KMS-11 (cell line): ENCODE results near the gene TARBP1.

Experiments
- H2AFZ ChIP-seq: fragments of 200-600 bp; sonication (generic); 2 replicates; pipeline ENCODE4 v1.6.1; 2016; ENCODE audit warnings: antibody characterized with exemption, mixed run types, low read depth
- H3K27ac ChIP-seq: fragments of 200-600 bp; sonication (generic); 2 replicates; pipeline ENCODE4 v1.6.1; 2016; ENCODE audit warnings: mild to moderate bottlenecking, mixed run types
- H3K27me3 ChIP-seq: fragments of 200-600 bp; sonication (generic); 2 replicates; pipeline ENCODE4 v1.6.1; 2017; ENCODE audit warnings: mild to moderate bottlenecking, low read depth, mixed run types, moderate library complexity; ENCODE audit not compliant: insufficient read depth
- H3K36me3 ChIP-seq: fragments of 200-600 bp; sonication (generic); 2 replicates; pipeline ENCODE4 v1.6.1; 2017; ENCODE audit warnings: mild to moderate bottlenecking, mixed run types; ENCODE audit not compliant: insufficient read depth
- H3K4me1 ChIP-seq: fragments of 200-600 bp; sonication (generic); 2 replicates; pipeline ENCODE4 v1.6.1; 2016; ENCODE audit warnings: mild to moderate bottlenecking, low read depth, mixed run types; ENCODE audit not compliant: poor library complexity, severe bottlenecking
- H3K4me2 ChIP-seq: fragments of 200-600 bp; sonication (generic); 2 replicates; pipeline ENCODE4 v1.7.0; 2016; ENCODE audit warnings: mild to moderate bottlenecking, mixed run types
- H3K4me3 ChIP-seq: fragments of 200-600 bp; sonication (generic); IDR thresholded peaks from 2 replicates; pipeline ENCODE4 v1.6.1; 2017; ENCODE audit warnings: low read depth, low read length, mixed read lengths; ENCODE audit not compliant: insufficient read depth
- H3K79me2 ChIP-seq: fragments of 200-600 bp; sonication (generic); 2 replicates; pipeline ENCODE4 v1.6.1; 2016; ENCODE audit warnings: low read depth, mixed run types; ENCODE audit not compliant: insufficient read depth
- H3K9ac ChIP-seq: fragments of 200-600 bp; sonication (generic); 2 replicates; pipeline ENCODE4 v1.6.1; 2016; ENCODE audit warnings: mild to moderate bottlenecking, mixed run types
- H4K20me1 ChIP-seq: fragments of 200-600 bp; sonication (generic); 2 replicates; pipeline ENCODE4 v1.6.1; 2016; ENCODE audit warnings: mild to moderate bottlenecking, mixed run types; ENCODE audit not compliant: insufficient read depth
- CTCF ChIP-seq: fragments of 200-600 bp; sonication (generic); conservative IDR thresholded peaks from 2 replicates; pipeline ENCODE4 v1.6.1; 2017; ENCODE audit warnings: low read depth, mild to moderate bottlenecking, antibody characterized with exemption, low read length, moderate library complexity, mixed read lengths

Gene TARBP1

GRCh38 chr1:234369033-234369430 lies 109.9 kb downstream of the TARBP1 start:
- H2AFZ ChIP-seq = no peak overlapping the region
- H3K27me3 ChIP-seq = no peaks in the 10 kb centered on the region
- no peak overlapping the region for H3K4me2 ChIP-seq
- H3K36me3 ChIP-seq = no peaks in the 10 kb centered on the region
- H3K79me2 ChIP-seq = peaks cover 10% of the 10 kb centered on the region; the same call in 1 of the 2 replicates
- H3K4me3 ChIP-seq = no peak overlapping the region
- no peak for TF ChIP-seq CTCF
- no peaks in the 10 kb centered on the region for H4K20me1 ChIP-seq
- no peak overlapping the region for H3K9ac ChIP-seq
- no peak overlapping the region for H3K27ac ChIP-seq
- peaks cover 19% of the 10 kb centered on the region for H3K4me1 ChIP-seq

- Histone ChIP-seq H2AFZ (no peak overlapping the region), H3K4me2 (no peak overlapping the region), H4K20me1 (no peaks in the 10 kb centered on the region), H3K4me3 (no peak overlapping the region), H3K27me3 (no peaks in the 10 kb centered on the region), H3K79me2 (peaks cover 6% of the 10 kb centered on the region; the same call in 1 of the 2 replicates), H3K4me1 (peaks cover 19% of the 10 kb centered on the region), H3K36me3 (no peaks in the 10 kb centered on the region), H3K9ac (no peak overlapping the region), H3K27ac (no peak overlapping the region)
- TF ChIP-seq CTCF = no peak
These were observed 110.5 kb downstream of the TARBP1 start for GRCh38 chr1:234368320-234369032.

- Histone ChIP-seq H3K36me3 (no peaks in the 10 kb centered on the region), H3K4me2 (no peak overlapping the region), H3K4me1 (no peaks in the 10 kb centered on the region), H3K79me2 (no peaks in the 10 kb centered on the region), H3K4me3 (no peak overlapping the region), H3K27ac (no peak overlapping the region), H3K9ac (no peak overlapping the region), H2AFZ (no peak overlapping the region), H3K27me3 (no peaks in the 10 kb centered on the region), H4K20me1 (no peaks in the 10 kb centered on the region)
- TF ChIP-seq CTCF = no peak
These were observed 116.4 kb downstream of the TARBP1 start for GRCh38 chr1:234362558-234362957.

- no peak overlapping the region for H3K4me2 ChIP-seq
- H3K79me2 ChIP-seq = no peaks in the 10 kb centered on the region
- H3K36me3 ChIP-seq = no peaks in the 10 kb centered on the region
- no peaks in the 10 kb centered on the region for H3K27me3 ChIP-seq
- no peak overlapping the region for H3K27ac ChIP-seq
- H3K4me3 ChIP-seq = no peak overlapping the region
- no peaks in the 10 kb centered on the region for H3K4me1 ChIP-seq
- no peaks in the 10 kb centered on the region for H4K20me1 ChIP-seq
- no peak overlapping the region for H3K9ac ChIP-seq
- no peak overlapping the region for H2AFZ ChIP-seq
- TF ChIP-seq CTCF = no peak
These were observed 117.8 kb downstream of the TARBP1 start for GRCh38 chr1:234361102-234361603.
